Activated naive CD4-positive, alpha-beta T cell treated with anti-CD3 and anti-CD28 coated beads, Interleukin-2, amount 50 U/mL, for 16 hours (primary cell): ENCODE data around the gene CORIN.
"Not testable (repeated sequence)": the region's sequence is repeated elsewhere in the genome, so short reads cannot be mapped to it uniquely, and the experiment has no call there.

Source experiments
- DNase-seq: peaks from one replicate; pipeline ENCODE4 v3.0.0-alpha.2; 2020

The CORIN gene

GRCh38 chr4:47762376-47763266, 75.2 kb downstream of the CORIN start:
- DNase-seq, result no peak

- not testable (repeated sequence) for DNase-seq
Observed at GRCh38 chr4:47753316-47753715, 84.6 kb downstream of the CORIN start.

DNA sequence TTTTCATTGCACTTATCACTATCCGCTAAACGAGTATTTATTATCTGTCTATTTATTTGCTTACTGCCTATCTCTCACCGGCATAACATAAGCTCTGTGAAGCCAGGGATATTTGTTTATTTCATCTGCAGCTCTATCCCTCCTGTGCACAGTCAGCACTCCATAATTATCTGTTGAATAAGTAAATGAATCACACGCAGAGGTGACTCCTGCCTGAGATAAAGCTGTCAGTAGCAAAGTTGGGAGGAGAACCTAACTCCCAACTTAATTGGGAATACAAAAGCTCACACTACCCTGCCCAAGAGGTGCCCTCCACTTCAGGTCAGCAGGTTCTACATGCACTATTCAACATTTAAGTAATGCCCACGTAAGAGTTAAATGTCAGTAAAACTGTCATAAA, 85.7 kb downstream of the CORIN start:
- DNase-seq, result no peak

GRCh38 chr4:47750788-47751187, 87.1 kb downstream of the CORIN start:
- no peak for DNase-seq

GRCh38 chr4:47749858-47750257, 88.0 kb downstream of the CORIN start:
- no peak for DNase-seq

DNA sequence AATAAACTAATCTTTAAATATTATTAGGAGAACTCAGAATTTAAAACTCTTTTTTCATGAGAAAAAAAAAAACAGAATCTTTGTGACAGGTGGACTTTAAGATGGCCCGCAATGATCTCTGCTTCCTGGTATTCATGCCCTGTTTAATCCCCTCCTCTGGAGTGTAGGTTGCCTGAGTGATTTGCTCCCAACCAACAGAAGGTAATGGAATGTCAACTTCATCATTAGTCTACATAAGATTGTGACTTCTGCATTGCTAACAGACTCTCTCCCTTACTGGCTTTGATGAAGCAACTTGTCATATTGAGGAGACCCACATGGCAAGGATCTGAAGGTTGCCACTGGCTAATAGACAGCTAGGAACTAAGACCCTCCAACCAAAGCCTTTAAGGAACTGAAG, 88.8 kb downstream of the CORIN start:
- no peak for DNase-seq

GRCh38 chr4:47747846-47748494, 89.9 kb downstream of the CORIN start:
- no peak for DNase-seq

GRCh38 chr4:47747211-47747610, 90.7 kb downstream of the CORIN start:
- no peak for DNase-seq

DNA sequence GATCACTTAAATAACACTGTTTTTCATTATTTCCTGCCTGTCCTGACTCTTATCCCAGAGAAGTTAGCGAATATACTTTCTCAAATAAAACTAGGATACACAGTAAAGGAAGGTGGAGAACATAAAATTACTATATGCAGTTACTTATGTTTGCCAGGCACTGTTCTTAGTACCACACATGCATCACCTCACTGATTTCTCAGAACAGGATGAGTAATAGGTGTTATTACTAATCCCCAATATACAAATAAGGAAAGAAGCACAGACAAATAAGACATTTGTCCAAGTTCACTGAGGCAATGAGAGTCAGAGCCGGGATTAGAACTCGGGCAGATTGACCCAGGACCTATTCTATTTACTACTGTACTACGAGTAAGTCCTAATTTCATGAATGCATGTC, 91.7 kb downstream of the CORIN start:
- no peak for DNase-seq

DNA sequence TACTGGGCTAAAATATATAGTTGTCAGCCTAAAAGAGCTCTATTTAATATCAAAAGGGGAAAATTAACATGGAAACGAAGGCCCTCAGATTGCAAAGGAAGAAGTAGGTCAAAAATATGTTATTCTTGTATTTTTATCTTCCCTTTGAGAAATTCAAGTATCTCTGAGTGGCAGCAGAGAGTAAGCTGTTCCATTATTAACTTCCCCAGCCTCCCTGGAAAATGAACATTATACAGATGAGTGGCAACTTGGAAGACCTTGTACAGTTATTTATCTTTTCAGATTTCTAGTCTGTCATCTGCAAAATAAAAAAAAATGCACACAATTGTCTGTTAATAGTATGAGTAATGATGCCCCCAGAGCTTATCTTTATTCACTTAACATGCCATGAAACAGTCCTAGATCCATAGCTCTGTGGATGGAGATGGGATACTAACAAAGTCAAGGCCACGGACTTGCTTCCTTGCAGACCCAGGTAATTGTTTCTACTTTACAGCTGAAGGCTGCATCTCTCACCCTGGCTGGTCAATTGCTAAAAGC, 93.0 kb downstream of the CORIN start:
- no peak for DNase-seq

DNA sequence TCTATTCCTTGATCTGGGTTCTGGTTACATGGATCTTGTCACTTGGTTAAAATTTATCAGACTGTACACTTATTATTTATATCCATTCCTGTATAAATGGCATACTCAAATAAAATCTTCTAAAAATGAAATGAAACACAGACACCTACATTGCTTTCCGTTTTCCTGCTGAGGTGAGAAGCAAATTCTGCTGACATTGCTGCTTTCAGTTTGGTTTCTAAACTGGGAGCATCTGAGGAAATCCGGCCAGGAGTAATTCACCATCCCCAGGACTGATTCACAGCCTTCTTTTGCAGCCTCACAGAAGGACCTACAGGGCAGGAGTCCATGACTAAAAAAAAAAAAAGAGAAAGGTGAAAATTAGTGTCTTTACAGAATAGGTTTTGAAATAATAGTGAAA, 93.6 kb downstream of the CORIN start:
- DNase-seq, result no peak

DNA sequence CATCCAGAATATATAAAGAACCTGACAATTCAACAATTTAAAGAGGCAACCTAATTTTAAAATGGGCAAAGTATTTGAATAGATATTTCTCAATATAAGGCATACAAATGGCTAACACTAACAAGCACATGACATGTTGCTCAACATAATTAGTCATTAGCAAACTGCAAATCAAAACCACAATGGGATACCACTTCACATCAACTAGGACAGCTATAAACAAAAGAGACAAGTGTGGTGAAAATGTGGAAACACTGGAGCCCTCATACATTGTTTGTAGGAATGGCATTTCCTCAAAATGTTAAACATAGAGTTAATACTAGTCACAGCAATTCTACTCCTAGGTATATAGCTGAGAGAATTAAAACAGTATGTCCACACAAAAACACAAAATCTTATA, 96.7 kb downstream of the CORIN start:
- DNase-seq, result no peak

DNA sequence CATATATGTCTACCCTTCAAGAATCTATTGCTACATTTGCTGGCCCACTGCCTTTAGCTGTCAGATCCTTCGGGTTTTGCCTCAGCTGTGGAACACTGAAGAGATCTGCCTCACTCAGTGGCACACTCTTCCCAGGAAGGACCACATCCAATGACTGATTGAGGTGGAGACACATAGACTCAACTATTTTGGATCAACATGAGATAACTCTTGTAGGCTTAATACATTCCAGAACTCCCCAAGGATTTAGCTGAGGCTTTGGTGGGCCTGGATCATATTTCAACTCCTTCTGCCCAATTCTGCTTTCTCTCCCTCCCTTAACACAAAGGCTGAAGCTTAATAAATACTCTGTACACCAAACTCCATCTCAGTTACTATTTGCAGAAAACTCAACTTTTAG, 100.5 kb downstream of the CORIN start:
- no peak for DNase-seq

DNA sequence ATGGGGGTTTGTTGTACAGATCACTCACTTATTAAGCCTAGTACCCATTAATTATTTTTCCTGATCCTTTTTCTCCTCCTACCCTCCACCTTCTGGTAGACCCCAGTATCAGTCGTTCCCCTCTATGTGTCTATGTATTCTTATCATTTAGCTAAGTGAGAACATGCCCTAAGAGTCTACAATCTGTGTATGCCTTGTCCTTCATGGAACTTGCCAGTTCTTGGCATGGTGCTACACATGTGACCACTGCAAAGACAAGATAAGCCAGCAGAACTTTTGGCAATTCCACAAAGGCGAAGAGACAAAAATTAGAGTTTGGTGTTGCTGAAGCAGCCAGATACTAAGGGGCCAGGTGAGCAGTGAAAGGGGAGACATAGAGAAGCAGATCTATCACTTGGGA, 101.3 kb downstream of the CORIN start:
- no peak for DNase-seq

- DNase-seq, result no peak
Observed at GRCh38 chr4:47736146-47736545, 101.7 kb downstream of the CORIN start.

- DNase-seq, result no peak
Observed at GRCh38 chr4:47733302-47734175, 104.3 kb downstream of the CORIN start.

DNA sequence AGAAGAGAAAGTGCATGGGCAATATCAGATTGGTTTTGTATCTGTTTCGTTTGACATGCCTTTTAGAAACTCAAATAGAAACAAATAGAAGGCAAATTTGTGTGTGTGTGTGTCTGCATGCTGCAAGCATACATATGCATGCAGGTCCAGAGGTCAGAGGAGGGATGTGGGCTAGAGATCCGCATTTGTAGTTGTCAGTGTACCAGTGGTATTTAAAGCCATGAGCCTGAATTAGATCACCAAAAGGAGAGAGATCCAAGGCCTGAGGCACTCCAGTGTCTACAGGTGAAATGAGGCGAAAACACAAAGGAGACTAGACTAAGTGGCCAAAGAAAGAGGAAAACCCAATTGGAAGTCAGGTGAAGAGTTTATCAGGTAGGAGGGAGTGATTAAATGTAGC, 106.7 kb downstream of the CORIN start:
- no peak for DNase-seq

DNA sequence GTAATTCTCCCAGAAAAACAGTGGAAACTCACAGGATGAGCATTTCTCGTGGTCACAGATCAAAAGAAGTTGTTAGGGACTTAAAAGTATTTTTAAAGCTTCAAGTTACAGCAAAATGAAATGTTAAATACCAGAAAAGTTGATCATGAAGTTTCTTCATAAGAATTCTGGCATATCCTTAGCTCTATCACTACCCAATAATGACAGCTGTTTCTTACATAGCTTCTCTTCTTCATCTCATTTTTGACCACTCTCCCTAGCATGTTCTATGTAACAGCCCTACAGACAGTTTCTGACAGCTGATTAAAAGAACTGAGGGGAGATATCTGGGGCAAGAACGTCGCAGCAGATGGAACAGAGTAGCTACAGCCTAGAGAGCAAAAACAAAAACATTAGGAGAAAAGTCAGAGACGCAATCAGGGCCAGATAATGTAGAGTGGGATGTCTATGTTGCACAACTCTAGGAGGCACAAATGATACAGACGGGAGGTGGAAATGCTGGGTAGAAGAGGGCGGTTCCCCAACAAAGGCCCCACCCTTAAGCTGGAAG, 108.7 kb downstream of the CORIN start:
- DNase-seq, result no peak

DNA sequence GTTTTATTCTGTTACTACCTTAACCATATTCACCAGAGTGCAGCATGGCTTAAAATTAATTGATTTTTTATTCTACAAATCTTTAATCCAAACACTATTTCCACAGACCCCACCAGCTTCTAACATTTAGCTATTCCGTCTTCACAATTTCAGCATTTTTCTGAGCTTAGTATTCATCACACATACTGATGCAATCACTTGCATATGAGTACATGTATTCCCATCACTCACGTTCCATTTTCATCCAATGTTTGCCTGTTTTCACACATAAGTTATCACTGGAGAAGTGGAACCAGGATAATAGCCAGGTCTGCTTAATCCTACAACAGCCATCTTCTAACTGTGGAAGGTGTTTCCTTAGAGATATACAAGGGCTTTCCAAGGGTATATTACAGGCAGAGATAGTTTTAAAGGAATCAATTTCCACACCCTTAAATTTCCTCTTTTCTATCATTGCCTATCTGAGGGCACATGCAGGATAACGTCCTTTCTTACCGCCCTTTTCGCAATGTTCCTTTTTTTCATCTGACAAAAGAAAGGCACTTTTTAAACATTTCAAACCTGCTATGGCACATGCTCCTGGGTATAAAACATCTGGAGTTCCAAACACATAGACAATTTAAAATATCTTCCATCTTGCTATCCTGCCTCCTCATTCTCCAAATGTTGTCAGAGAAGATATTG, 115.8 kb downstream of the CORIN start:
- no peak for DNase-seq

DNA sequence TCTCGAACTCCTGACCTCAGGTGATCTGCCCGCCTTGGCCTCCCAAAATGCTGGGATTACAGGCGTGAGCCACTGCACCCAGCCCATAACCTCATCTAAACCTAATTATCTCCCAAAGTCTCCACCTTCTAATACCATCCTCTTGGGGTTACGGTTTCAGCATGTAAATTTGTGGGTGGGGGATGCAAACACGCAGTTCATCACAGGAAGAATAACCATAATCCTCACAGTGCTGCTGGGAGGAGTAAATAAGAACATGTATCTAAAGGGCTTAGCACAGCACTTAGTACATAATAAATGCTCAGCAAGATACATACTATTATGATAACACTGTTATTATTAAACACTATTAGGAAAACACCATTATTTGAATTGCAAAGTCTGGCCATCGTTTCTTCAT, 116.4 kb downstream of the CORIN start:
- DNase-seq, result no peak

GRCh38 chr4:47720787-47721186, 117.1 kb downstream of the CORIN start:
- no peak for DNase-seq

- DNase-seq, result no peak
Observed at GRCh38 chr4:47719576-47719975, 118.3 kb downstream of the CORIN start.
